NCI-H526 (cell line): Measurements from ENCODE around the gene SMAD3.

Source experiments
- DNase-seq, 2 experiments: peaks; one replicate each; lab custom pipeline; 2025; lab: John Stamatoyannopoulos, UW

The SMAD3 gene

DNA sequence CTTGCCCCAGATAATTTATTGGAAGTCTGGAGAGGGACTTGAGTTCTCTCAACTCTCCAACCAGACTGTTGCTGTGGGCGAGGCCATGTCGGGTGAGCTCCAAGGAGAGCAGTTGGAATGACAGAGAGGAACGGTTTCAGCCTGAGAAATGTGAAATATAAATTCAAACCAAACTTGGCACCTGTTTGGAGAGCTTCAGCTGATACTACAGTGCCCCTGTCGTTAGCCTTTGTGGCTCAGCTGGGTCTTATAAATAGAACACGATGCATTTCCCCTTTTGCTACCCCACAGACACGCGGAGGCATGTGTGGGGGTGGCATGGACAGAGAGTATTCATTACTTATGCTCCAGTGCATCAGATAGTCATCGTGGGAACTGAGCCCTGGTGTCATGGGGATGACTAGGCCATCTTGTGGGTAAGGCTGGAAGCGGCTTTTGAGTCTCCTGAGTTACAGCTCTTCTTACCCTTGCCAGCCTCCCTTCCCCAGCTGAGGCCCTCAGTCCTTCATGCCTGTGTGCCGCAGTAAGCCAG, 15.6 kb downstream of the SMAD3 start:
- DNase-seq: peak; percentile 5 to 51

- no peak for DNase-seq
Observed at GRCh38 chr15:67082007-67082536, 16.7 kb downstream of the SMAD3 start.

GRCh38 chr15:67083135-67083762, 17.8 kb downstream of the SMAD3 start:
- no peak for DNase-seq

DNA sequence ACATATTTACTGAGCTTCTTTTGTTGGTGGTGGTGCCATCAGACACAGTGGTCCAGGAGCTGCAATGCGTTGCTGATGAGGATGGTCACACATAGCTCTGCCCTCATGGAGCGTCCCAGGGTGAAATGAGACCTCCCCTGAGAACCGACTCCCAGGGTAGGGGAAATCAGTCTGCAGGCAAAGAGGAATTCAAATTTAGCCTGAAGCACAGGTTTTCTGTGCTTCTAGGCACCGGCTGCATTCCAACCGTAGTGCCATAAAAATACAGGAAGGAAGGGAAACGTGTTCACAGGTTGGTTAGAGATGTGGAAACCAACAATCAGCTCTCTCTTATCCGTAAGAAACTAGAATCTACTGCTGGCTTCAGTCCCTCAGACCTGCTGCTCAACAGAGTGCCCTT, 19.2 kb downstream of the SMAD3 start:
- no peak for DNase-seq

DNA sequence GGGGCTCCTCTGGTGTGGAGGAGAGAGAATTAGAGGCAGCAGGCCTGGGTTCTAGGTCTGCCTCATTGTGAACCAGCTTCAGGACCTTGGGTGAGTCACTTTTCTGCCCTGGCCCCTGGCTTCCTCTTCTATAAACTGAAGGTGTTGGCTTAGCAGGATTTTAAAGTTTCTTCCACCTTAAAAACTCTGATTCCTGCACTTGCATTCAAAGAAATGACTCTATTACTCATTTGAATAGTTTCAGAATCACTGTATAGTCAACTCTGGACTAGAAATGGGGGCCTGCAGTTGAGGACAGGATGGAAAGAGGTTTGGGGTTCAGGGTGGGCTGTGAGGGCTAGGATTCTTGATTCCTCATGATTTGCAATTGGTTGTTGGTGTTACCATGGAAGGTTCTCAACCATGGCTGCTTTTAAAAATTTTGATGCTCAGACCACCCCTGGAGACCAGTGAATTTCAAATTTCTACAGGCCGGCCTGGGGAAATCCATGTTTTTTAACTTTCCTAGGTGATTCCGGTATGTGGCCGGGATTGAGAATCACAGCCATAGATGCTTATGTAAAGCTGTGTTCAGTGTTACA, 19.9 kb downstream of the SMAD3 start:
- DNase-seq: no peak

GRCh38 chr15:67085818-67086636, 20.6 kb downstream of the SMAD3 start:
- DNase-seq: no peak

DNA sequence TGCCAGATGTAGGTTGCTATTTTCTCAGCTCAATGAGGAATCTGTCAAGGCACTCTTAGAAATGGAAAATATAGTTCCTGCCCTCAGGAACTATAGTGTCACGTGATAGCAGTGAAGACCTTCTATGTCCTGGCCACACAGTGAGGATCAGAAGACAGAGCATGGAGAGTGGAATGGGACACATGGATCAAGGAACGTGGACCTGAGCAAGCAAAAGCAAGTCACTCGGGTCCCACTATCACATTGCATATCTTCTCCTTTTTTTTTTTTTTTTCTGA, 21.2 kb downstream of the SMAD3 start:
- DNase-seq: no peak

- no peak for DNase-seq
Observed at GRCh38 chr15:67087507-67088172, 22.2 kb downstream of the SMAD3 start.

GRCh38 chr15:67089217-67090193, 24.1 kb downstream of the SMAD3 start:
- DNase-seq: no peak

GRCh38 chr15:67090297-67091070, 25.1 kb downstream of the SMAD3 start:
- no peak for DNase-seq

DNA sequence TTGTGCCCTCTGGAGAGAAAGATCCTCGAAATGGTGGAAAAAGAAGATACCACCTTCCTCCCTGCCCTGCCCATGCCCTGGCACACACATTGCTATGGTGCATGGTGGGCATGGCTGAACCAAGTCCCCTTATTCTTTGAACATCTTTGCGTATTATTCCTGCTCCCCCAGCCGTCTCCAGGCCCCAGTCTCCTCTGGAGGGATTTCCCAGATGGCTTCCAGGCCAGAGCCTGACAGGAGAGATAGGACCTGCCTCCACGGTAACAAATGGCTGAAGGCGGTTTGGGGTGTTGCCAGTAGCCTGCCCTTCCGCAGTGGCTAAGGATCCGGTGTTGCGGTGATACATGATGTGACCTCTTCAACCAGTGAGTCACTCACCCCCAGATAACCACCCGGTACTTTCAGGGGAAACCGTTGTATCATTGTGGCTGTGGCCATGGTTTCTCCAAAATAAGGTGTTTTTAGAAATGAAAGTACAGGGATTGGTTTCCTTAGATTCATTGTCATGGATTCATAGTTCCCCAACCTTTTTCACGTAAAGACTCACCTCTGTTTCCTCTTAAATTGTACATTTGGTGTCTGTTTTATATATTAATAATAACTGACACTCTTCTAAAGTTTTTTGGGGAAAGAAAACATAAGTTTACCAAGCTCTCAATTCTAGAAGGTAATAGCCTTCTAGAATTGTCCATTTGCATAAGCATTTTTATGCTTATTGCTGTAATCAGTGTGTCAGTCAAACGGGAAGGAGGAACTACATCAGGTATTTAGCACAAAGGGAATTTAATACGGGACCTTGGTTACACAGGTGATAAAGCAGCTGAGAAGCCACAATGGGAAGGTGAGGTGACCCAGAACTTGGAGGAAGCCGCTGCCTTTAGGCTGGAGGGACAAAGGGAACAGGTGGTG, 25.9 kb downstream of the SMAD3 start:
- peak in 1 of 2 experiments; percentile 17 for DNase-seq

DNA sequence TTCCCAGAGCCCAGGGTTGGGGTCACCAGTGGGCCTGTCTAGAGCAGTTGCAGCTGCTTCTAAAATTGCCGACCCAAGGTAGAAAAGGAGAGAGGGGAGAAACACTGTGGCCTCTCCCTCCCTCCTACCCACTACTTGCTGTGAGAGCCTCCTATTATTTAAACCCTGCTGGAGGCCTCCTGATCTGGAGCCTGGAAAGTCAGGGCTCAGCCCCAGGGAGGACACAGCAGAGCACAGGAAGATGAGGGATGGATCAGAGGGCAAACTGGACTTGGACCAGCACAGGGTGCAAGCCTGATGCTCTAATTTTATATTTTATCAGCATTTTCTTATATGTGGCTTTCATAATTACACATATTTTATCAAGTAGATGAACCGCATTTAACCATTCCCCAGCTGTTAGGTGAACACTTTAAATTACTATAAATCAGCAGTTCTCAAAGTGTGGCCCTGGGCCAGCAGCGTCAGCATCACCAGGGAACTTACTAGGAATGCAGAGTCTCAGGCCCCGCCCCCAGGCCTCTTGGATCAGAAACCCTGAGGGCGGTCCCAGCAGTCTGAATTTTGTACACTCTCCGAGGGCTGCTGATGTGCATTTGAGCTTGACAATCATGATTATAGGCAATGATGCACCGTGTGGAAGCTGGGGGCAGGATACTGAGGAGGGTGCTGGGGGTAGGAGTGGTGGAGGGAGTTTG, 26.7 kb downstream of the SMAD3 start:
- no peak for DNase-seq

- no peak for DNase-seq
Observed at GRCh38 chr15:67092752-67093503, 27.5 kb downstream of the SMAD3 start.

DNA sequence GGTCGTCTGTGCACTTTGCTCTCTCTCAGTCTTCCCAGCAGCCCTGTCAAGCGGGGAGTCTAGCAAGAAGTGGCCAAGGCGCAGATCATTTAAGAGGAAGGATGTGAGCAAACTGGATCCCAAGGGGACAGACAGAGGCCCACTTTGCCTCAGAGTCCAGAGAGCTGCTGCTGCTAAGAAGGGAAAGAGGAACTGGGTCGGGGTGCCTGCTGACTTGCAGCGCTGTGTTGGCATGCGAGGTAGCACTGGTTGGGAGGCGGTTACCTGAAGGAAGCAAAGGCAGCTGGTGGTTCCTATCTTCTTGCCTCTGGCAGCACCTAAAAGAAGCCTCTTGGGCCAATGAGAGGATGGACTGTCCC, 28.1 kb downstream of the SMAD3 start:
- no peak for DNase-seq

DNA sequence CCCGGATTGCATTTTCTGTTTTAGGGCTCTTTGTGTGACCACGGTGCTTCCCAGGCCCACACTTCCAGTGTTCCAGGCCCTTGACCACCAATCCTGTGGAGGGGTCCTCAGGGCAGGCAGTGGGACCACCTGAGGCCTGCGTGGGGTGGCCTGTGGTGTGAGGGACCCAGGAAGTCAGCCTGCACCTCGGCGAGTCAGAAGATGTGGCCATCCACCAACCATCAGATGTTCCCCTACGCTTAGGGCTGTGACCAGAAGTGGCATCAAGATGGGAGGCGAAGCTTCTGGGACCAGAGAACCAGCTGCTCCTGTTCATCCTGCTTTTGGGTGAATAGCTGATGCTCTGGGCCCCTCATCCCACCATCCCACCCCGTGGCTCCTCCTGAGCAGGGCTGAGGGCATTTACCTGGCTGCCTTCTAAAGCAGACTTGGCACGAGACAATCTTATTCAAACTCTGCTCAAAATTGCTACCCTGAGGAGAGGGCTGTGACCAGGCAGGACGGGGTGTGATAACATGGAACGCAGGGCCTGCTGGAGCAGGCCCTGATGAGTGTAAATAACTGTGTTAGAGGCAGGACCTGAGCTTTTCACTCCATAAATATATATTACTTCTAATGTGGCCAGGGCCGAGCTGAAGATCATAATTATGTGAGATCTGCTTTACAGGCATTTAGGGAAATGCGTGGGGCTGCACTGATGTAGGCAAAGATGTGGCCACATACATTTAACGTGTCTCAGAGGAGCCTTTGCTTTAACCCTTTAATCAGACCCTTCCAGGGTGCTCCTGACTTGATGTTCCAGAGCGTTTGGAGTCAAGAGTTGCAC, 28.8 kb downstream of the SMAD3 start:
- DNase-seq: no peak

GRCh38 chr15:67095912-67096311, 30.5 kb downstream of the SMAD3 start:
- DNase-seq: no peak
